ENCODE measurements around the gene PRG3. TPM values are rescaled to one million over a fixed set of nuclear protein-coding genes. Genes with fewer than 3 reads are reported as not detected.

PRG3 gene
- total RNA-seq, 1 experiment from 2014 or later: not detected

GRCh38 chr11:57343825-57344224 lies 37.1 kb downstream of the PRG3 start:
- no peak overlapping the region for H3K27ac ChIP-seq (ENCODE audit: insufficient read length, low read depth, low read length)
- H2AFZ ChIP-seq (ENCODE audit: low read length): no peak overlapping the region

More at GRCh38 chr11:57343825-57344224, 37.1 kb downstream of the PRG3 start:
- no CpG with 5 or more reads among the region's 7 CpGs for WGBS (ENCODE audit: extremely low coverage, insufficient read length, low lambda C conversion rate)
- no peak overlapping the region for H2BK120ac ChIP-seq (ENCODE audit: low read depth, low read length, poor library complexity, severe bottlenecking)
- H3T11ph ChIP-seq (ENCODE audit: low read length): no peak overlapping the region
- Mint-ChIP-seq H3K27ac (no peak overlapping the region), H3K9me3 (no peaks in the 10 kb centered on the region), H3K4me3 (no peak overlapping the region; a peak in 1 of 5 replicates), H3K36me3 (ENCODE audit: insufficient read depth in 1 of 3, low read depth in 3 of 3) (no peaks in the 10 kb centered on the region), H3K27me3 (ENCODE audit: low read depth) (peaks cover 37% of the 10 kb centered on the region), H3K4me1 (peaks cover 42 to 50% of the 10 kb centered on the region in 2 experiments)
- 0 out of 2 replicates have a peak, but pooled peaks cover 3% of the 10 kb centered on the region for H3K4me1 ChIP-seq (ENCODE audit: insufficient read depth, low read length)
- H3K4ac ChIP-seq (ENCODE audit: low read depth, low read length): no peak overlapping the region
- no peaks in the 10 kb centered on the region for H3K79me1 ChIP-seq (ENCODE audit: insufficient read depth, low read depth, low read length, poor library complexity, severe bottlenecking)
- H3K23ac ChIP-seq (ENCODE audit: insufficient read length, low read depth, low read length): no peak overlapping the region
- H3K9ac ChIP-seq (ENCODE audit: extremely low read depth, insufficient read length, low read length): no peak overlapping the region
- no peak overlapping the region for H2AK5ac ChIP-seq (ENCODE audit: insufficient read length, low read length)
- no peak overlapping the region for H2BK15ac ChIP-seq (ENCODE audit: low read depth, low read length)
- H3K56ac ChIP-seq (ENCODE audit: insufficient read length, low read depth, low read length): no peak overlapping the region
- no peak overlapping the region for H3K18ac ChIP-seq (ENCODE audit: insufficient read length, low read depth, low read length)
- H3K14ac ChIP-seq (ENCODE audit: insufficient read depth, low read length): no peak overlapping the region
- no peak overlapping the region for H4K91ac ChIP-seq (ENCODE audit: insufficient read length, low read depth, low read length)
- H3K27me3 ChIP-seq (ENCODE audit: insufficient read depth, low read length): no peaks in the 10 kb centered on the region
- no peak for TF ChIP-seq CTCF (conservative IDR thresholded peaks at IDR 0.05)
- H4K8ac ChIP-seq (replicated peaks; ENCODE audit: insufficient read length, low read depth, low read length): no peak overlapping the region
- no peak overlapping the region for H3K4me2 ChIP-seq (ENCODE audit: insufficient read depth, insufficient read length, low read length)
- H2BK20ac ChIP-seq (ENCODE audit: low read depth, low read length, poor library complexity, severe bottlenecking): no peak overlapping the region
- no peaks in the 10 kb centered on the region for H3K79me2 ChIP-seq (ENCODE audit: insufficient read depth, low read length)
- DNase-seq: no peak
- H4K20me1 ChIP-seq (ENCODE audit: control insufficient read depth, insufficient read depth, insufficient read length): no peaks in the 10 kb centered on the region
- no peak overlapping the region for H2BK5ac ChIP-seq (ENCODE audit: insufficient read length, low read length)
- no peak overlapping the region for H4K5ac ChIP-seq (ENCODE audit: insufficient read length, low read depth, low read length)
- H2BK12ac ChIP-seq (ENCODE audit: insufficient read length, low read depth, low read length): no peak overlapping the region
- no peaks in the 10 kb centered on the region for H3K9me3 ChIP-seq (ENCODE audit: control insufficient read depth, low read depth, low read length)
- no peaks in the 10 kb centered on the region for H3K23me2 ChIP-seq (ENCODE audit: insufficient read length, low read depth, low read length, poor library complexity, severe bottlenecking)

All from H9 (cell line).